Hindlimb muscle (tissue), 1 donor: ENCODE data around the gene DNLZ. TPM values are rescaled to one million over a fixed set of nuclear protein-coding genes. Genes with fewer than 3 reads are reported as not detected.

Experiments used
- DNase-seq: peaks from one replicate; pipeline ENCODE4 v3.0.0-alpha.2; 2013
- polyA plus RNA-seq: library from polyadenylated mRNA; unstranded; fragments of 120-200 nt; gene quantifications from one replicate; pipeline ENCODE4 v1.2.1, GENCODE V29; 2013; ENCODE audit not compliant: insufficient read length

The DNLZ gene
- polyA plus RNA-seq, 1 donor: 10.5 TPM

GRCh38 chr9:136395345-136396218, 32.0 kb upstream of the DNLZ start:
- no peak for DNase-seq

GRCh38 chr9:136395020-136395340, 31.4 kb upstream of the DNLZ start:
- no peak for DNase-seq

- DNase-seq: no peak
Observed at GRCh38 chr9:136394312-136395019, 30.9 kb upstream of the DNLZ start.

GRCh38 chr9:136393531-136393930, 30.0 kb upstream of the DNLZ start:
- DNase-seq: no peak

- DNase-seq: no peak
Observed at GRCh38 chr9:136392538-136393449, 29.2 kb upstream of the DNLZ start.

- DNase-seq: no peak
Observed at GRCh38 chr9:136391737-136392537, 28.4 kb upstream of the DNLZ start.

- no peak for DNase-seq
Observed at GRCh38 chr9:136389396-136389795, 25.9 kb upstream of the DNLZ start.

GRCh38 chr9:136387217-136387616, 23.7 kb upstream of the DNLZ start:
- DNase-seq: no peak

GRCh38 chr9:136386018-136386417, 22.5 kb upstream of the DNLZ start:
- DNase-seq: no peak

- DNase-seq: no peak
Observed at GRCh38 chr9:136385015-136385414, 21.5 kb upstream of the DNLZ start.

GRCh38 chr9:136383436-136383835, 19.9 kb upstream of the DNLZ start:
- no peak for DNase-seq

- no peak for DNase-seq
Observed at GRCh38 chr9:136381966-136382513, 18.5 kb upstream of the DNLZ start.

- DNase-seq: no peak
Observed at GRCh38 chr9:136381311-136381710, 17.8 kb upstream of the DNLZ start.

- DNase-seq: no peak
Observed at GRCh38 chr9:136380381-136380780, 16.8 kb upstream of the DNLZ start.

GRCh38 chr9:136379891-136380290, 16.3 kb upstream of the DNLZ start:
- no peak for DNase-seq

GRCh38 chr9:136379401-136379800, 15.9 kb upstream of the DNLZ start:
- no peak for DNase-seq

- no peak for DNase-seq
Observed at GRCh38 chr9:136379003-136379287, 15.4 kb upstream of the DNLZ start.

- no peak for DNase-seq
Observed at GRCh38 chr9:136378170-136379002, 14.8 kb upstream of the DNLZ start.

- no peak for DNase-seq
Observed at GRCh38 chr9:136377341-136378169, 14.0 kb upstream of the DNLZ start.

GRCh38 chr9:136376457-136376856, 12.9 kb upstream of the DNLZ start:
- no peak for DNase-seq
